Hepatocyte (in vitro differentiated cells): ENCODE measurements around the gene YPEL4. TPM values are rescaled to one million over a fixed set of nuclear protein-coding genes. Genes with fewer than 3 reads are reported as not detected.
"Not testable (repeated sequence)": the region's sequence is repeated elsewhere in the genome, so short reads cannot be mapped to it uniquely, and the experiment has no call there.

Experiments used
- DNase-seq: peaks from one replicate; pipeline ENCODE4 v3.0.0-alpha.2; 2016; ENCODE audit warnings: low spot score
- H2AFZ ChIP-seq: fragments of 200-600 bp; sonication (generic); 2 replicates; pipeline ENCODE4 v1.6.0; 2016; ENCODE audit warnings: antibody characterized with exemption, mild to moderate bottlenecking
- H3K27ac ChIP-seq: fragments of 200-600 bp; sonication (generic); 2 replicates; pipeline ENCODE4 v1.5.1; 2016; ENCODE audit warnings: mild to moderate bottlenecking
- H3K27me3 ChIP-seq: fragments of 200-600 bp; sonication (generic); 2 replicates; pipeline ENCODE4 v1.6.1; 2016
- H3K36me3 ChIP-seq: fragments of 200-600 bp; sonication (generic); replicated peaks from 2 replicates; pipeline ENCODE4 v1.5.1; 2016; ENCODE audit warnings: low read depth; ENCODE audit not compliant: insufficient read depth
- H3K4me1 ChIP-seq: fragments of 200-600 bp; sonication (generic); 2 replicates; pipeline ENCODE4 v1.5.1; 2016; ENCODE audit warnings: mild to moderate bottlenecking, moderate library complexity; ENCODE audit not compliant: insufficient read depth
- H3K4me2 ChIP-seq: fragments of 200-600 bp; sonication (generic); 2 replicates; pipeline ENCODE4 v1.6.0; 2016
- H3K4me3 ChIP-seq: fragments of 200-600 bp; sonication (generic); 2 replicates; pipeline ENCODE4 v1.5.1; 2016; ENCODE audit warnings: mild to moderate bottlenecking
- H3K79me2 ChIP-seq: fragments of 200-600 bp; sonication (generic); 2 replicates; pipeline ENCODE4 v1.6.0; 2017; ENCODE audit warnings: mild to moderate bottlenecking
- H3K9me2 ChIP-seq: fragments of 200-600 bp; sonication (generic); replicated peaks from 2 replicates; pipeline ENCODE4 v1.6.0; 2017; ENCODE audit warnings: mild to moderate bottlenecking; ENCODE audit not compliant: insufficient read depth
- H3K9me3 ChIP-seq: fragments of 200-600 bp; sonication (generic); 2 replicates; pipeline ENCODE4 v1.5.1; 2016; ENCODE audit warnings: low read depth, mild to moderate bottlenecking
- H4K20me1 ChIP-seq: fragments of 200-600 bp; sonication (generic); 2 replicates; pipeline ENCODE4 v1.6.0; 2016; ENCODE audit warnings: mild to moderate bottlenecking; ENCODE audit not compliant: insufficient read depth, poor library complexity, severe bottlenecking
- EZH2 ChIP-seq: fragments of 200-600 bp; sonication (generic); IDR thresholded peaks from 2 replicates; pipeline ENCODE4 v1.6.1; 2016; ENCODE audit warnings: antibody characterized with exemption, mild to moderate bottlenecking, borderline replicate concordance
- EZH2phosphoT487 ChIP-seq: fragments of 200-600 bp; sonication (generic); IDR thresholded peaks from one replicate; pipeline ENCODE4 v1.6.1; 2018; ENCODE audit warnings: antibody characterized with exemption, mild to moderate bottlenecking, low read depth, moderate library complexity; ENCODE audit not compliant: unreplicated experiment, severe bottlenecking
- WGBS: methylation state at CpG from one replicate; pipeline ENCODE4 v1.1.6; 2016; ENCODE audit warnings: low lambda C conversion rate; ENCODE audit errors: missing lambda C conversion rate; 5-methylcytosine and 5-hydroxymethylcytosine counted together
- polyA plus RNA-seq: library from polyadenylated mRNA; unstranded; fragments of >200 nt; fragmentation: Nextera tagmentation; extraction: Ambion mirVana; gene quantifications from 2 replicates; pipeline ENCODE4 v1.2.1, GENCODE V29; 2016
- total RNA-seq: library from RNA; depleted of rRNA; stranded (reverse); fragments of >200 nt; gene quantifications from 2 replicates; pipeline ENCODE4 v1.2.3, GENCODE V29; 2014
- TF ChIP-seq, protein P1 (sequence below): fragments of 200-600 bp; sonication (generic); IDR thresholded peaks from 2 replicates; pipeline ENCODE4 v1.5.1; 2016; ENCODE audit warnings: antibody characterized with exemption, mild to moderate bottlenecking; ENCODE audit not compliant: poor library complexity

Gene YPEL4, protein sequence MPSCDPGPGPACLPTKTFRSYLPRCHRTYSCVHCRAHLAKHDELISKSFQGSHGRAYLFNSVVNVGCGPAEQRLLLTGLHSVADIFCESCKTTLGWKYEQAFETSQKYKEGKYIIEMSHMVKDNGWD
- total RNA-seq = 0.90 and 2.8 TPM in 2 replicates
- polyA plus RNA-seq = 3.9 and 4.1 TPM in 2 replicates

DNA sequence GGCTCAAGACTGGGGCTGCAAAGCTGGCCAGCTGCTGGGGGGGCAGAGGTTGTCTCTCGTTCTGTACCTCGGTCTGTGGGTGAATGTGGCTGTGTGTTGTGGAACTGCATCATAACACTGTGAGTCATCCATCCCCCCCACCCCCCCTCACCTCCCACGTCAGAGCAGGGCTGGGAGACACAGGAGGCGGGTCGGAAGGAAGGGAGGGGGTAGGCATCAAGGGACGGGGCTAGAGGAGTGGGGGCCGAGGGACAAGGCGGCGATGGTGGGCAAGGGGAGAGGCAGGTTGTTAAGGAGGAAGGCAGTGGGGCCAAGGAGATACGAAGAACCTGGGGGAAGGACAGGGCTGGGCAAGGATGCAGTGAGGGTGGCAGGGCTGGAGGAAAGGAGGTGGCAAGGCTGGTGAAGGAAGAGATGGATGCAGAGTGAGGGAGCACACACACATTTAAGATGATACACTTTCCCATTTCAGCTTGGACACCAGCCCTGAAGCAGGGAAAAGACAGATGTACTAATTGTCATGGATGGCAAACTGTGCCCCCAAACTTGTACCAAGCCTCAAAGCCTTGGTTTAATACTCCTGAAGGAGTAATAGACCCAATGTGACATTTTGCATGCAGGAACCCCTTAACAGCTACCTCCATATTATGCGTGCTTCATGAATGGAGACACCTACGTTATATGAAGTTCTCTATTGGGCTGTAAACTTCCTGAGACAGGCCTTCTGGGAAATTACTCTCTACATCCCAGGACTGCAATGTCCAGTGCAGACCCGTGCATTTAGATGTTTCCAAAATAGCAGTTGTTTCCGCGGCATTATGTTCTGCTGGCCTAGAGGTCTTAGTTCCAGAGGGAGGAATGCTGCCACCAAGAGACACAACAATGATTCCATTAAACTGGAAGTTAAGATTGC, at the start of gene YPEL4:
Gene YPEL4, minus strand, starts transcription at position 87 of the 913 bp plus-strand sequence. CDS start 2,805 bp downstream, outside the sequence.
- Histone ChIP-seq H3K79me2 (no peaks in the 10 kb centered on the region), H2AFZ (no peak within 1 kb of the TSS), H4K20me1 (no peaks in the 10 kb centered on the region), H3K36me3 (no peaks in the 10 kb centered on the region), H3K9me2 (no peaks in the 10 kb centered on the region), H3K4me2 (peak within 1 kb of the TSS; percentile 81), H3K27me3 (peaks cover 15% of the 10 kb centered on the region), H3K4me1 (peaks cover 45% of the 10 kb centered on the region), H3K4me3 (peak within 1 kb of the TSS; percentile 2), H3K27ac (no peak within 1 kb of the TSS), H3K9me3 (no peaks in the 10 kb centered on the region)
- 38% methylated on average over 6 of the region's 15 CpGs for WGBS
- TF ChIP-seq, protein P1, sequence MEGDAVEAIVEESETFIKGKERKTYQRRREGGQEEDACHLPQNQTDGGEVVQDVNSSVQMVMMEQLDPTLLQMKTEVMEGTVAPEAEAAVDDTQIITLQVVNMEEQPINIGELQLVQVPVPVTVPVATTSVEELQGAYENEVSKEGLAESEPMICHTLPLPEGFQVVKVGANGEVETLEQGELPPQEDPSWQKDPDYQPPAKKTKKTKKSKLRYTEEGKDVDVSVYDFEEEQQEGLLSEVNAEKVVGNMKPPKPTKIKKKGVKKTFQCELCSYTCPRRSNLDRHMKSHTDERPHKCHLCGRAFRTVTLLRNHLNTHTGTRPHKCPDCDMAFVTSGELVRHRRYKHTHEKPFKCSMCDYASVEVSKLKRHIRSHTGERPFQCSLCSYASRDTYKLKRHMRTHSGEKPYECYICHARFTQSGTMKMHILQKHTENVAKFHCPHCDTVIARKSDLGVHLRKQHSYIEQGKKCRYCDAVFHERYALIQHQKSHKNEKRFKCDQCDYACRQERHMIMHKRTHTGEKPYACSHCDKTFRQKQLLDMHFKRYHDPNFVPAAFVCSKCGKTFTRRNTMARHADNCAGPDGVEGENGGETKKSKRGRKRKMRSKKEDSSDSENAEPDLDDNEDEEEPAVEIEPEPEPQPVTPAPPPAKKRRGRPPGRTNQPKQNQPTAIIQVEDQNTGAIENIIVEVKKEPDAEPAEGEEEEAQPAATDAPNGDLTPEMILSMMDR = no peak
- TF ChIP-seq EZH2 = no peak
- TF ChIP-seq EZH2phosphoT487 = no peak
- peak; percentile 83 for DNase-seq

DNA sequence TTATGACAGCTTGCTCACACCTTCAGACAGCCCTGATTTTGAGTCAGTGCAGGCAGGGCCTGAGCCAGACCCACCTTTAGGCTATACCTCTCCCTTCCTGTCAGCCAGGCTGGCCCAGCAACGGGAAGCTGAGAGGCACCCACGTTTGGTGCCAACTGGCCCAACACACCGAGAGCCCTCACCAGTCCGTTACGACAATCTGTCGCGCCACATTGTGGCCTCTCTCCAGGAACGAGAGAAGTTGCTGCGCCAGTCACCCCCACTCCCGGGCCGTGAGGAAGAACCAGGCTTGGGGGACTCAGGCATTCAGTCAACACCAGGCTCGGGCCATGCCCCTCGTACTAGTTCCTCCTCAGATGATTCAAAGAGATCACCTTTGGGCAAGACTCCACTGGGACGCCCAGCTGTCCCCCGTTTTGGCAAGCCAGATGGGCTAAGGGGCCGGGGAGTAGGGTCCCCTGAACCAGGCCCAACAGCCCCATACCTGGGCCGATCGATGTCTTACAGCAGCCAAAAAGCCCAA, 49.2 kb upstream of the YPEL4 start:
- H2AFZ ChIP-seq = no peak overlapping the region
- no peaks in the 10 kb centered on the region for H3K4me1 ChIP-seq
- no peaks in the 10 kb centered on the region for H3K9me3 ChIP-seq
- no peak overlapping the region for H3K4me2 ChIP-seq
- 94% methylated on average over 18 of the region's 18 CpGs for WGBS
- H3K27ac ChIP-seq = no peak overlapping the region
- peaks cover 7% of the 10 kb centered on the region for H3K36me3 ChIP-seq
- H3K4me3 ChIP-seq = no peak overlapping the region
- H3K79me2 ChIP-seq = no peaks in the 10 kb centered on the region
- H3K9me2 ChIP-seq = no peaks in the 10 kb centered on the region
- DNase-seq = no peak
- no peaks in the 10 kb centered on the region for H4K20me1 ChIP-seq
- no peak for TF ChIP-seq EZH2
- TF ChIP-seq, protein P1 = no peak
- no peak for TF ChIP-seq EZH2phosphoT487
- H3K27me3 ChIP-seq = no peaks in the 10 kb centered on the region

- not testable (repeated sequence) for H3K36me3 ChIP-seq, H3K4me2 ChIP-seq, H3K27ac ChIP-seq, H3K27me3 ChIP-seq, H3K4me3 ChIP-seq, H4K20me1 ChIP-seq, H3K9me2 ChIP-seq, H3K9me3 ChIP-seq, DNase-seq, H2AFZ ChIP-seq, H3K4me1 ChIP-seq
- H3K79me2 ChIP-seq = peaks cover 27% of the 10 kb centered on the region
- 97% methylated on average over 5 of the region's 5 CpGs for WGBS
Measured at GRCh38 chr11:57690474-57690873, 40.8 kb upstream of the YPEL4 start.

DNA sequence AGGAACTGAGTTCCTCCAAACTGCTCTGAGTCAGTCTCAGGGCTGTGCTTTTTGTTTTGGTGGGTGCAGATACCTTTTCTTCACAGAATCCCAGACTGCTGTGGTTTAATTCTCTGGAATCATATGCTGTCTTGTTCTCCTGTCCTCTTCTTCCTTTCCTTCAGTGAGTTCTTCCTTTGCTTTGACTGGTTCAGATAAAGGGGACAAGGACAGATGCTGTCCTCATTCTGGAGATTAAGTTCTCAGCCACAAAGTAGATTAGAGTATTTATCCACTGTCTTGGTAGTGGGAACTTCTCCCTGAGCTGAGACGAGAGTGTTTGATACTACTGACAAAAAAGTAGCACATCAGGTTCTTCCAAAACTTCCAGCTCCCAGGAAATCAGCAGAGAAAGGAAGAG, 31.5 kb upstream of the YPEL4 start:
- H3K4me3 ChIP-seq = no peak overlapping the region
- H3K9me3 ChIP-seq = no peaks in the 10 kb centered on the region
- no peaks in the 10 kb centered on the region for H3K27me3 ChIP-seq
- no peak for TF ChIP-seq EZH2phosphoT487
- TF ChIP-seq, protein P1 = no peak
- no peak for TF ChIP-seq EZH2
- no peak overlapping the region for H2AFZ ChIP-seq
- H3K4me2 ChIP-seq = no peak overlapping the region
- 74% methylated on average over 1 of the region's 1 CpG for WGBS
- no peak overlapping the region for H3K27ac ChIP-seq
- peaks cover 10% of the 10 kb centered on the region for H4K20me1 ChIP-seq
- peaks cover 4% of the 10 kb centered on the region for H3K36me3 ChIP-seq
- H3K9me2 ChIP-seq = no peaks in the 10 kb centered on the region
- H3K79me2 ChIP-seq = peaks cover 77% of the 10 kb centered on the region
- H3K4me1 ChIP-seq = no peaks in the 10 kb centered on the region
- DNase-seq = no peak
